ENCODE measurements around the gene TMEM116. TPM values are rescaled to one million over a fixed set of nuclear protein-coding genes. Genes with fewer than 3 reads are reported as not detected.
"Not testable (repeated sequence)": the region's sequence is repeated elsewhere in the genome, so short reads cannot be mapped to it uniquely, and the experiment has no call there.

The TMEM116 gene
- 10 to 100 TPM in 1 of 2 experiments, 1 to 10 TPM in 1; 9.8 to 10.8 TPM for total RNA-seq

DNA sequence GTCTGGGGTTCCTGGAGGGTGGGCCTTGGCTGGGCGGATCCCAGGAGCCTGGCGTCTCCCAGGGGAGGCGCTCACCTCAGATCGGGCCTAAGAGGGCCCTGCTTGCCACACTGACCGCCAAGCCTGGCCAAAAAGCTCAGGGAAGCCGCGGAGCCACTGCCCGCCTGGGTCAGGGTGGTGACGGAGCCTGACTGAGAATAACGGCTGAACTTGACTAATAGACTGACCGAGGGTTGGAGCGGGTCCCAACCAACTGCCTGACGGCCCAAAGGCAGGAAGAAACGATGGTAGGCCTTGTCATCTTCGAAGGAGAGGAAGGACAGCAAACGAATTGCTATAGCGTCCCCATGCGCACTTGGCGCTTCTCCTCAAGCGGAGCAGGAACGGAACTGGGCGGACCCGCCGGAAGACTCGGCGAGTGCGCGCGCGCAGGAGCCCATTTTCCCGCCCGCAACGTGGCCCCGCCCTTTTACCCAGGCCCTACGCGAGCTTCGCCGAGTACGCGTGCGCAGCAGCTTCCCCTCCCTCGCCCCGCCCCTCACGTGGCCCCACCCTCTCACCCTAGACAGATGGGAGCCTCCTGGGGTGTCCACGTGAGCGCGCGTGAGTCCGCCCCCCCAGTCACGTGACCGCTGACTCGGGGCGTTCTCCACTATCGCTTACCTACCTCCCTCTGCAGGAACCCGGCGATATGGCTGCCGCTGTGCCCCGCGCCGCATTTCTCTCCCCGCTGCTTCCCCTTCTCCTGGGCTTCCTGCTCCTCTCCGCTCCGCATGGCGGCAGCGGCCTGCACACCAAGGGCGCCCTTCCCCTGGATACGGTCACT is at the start of gene TMEM116, which contains the start of gene ERP29:
TMEM116 (minus strand) TSS at position 391 of the 826 bp plus-strand sequence. CDS start 7,895 bp downstream, outside the sequence.
ERP29 (plus strand) TSS at position 652 of the 826 bp plus-strand sequence; CDS start at position 692, 40 bp downstream.
- POLR2A ChIA-PET: interaction anchor here (0.7 to 2.7 kb wide), 11 partner anchors 10 to 583 kb away, joined by 3 to 11 read pairs (median 5); partner anchors contain the start of genes NAA25 and TRAFD1

DNA sequence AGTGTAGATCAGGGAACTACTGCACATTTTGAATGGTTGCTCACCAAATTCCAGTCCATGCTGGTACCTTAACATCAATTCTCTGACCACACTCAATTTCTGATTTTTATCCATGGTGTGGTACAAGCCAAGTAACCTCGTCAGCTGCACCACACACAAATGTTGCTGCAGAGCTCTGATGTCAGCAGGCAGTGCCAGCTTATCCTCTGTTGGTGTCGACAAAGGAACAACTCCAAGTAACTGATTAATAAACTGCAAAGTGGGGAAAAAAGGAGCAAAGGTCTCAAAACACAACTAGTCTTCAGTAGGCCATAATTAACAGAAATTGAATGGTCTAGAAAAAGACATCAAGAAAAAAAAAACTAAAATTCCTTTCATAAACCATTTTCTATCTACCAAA is 48.2 kb upstream of the TMEM116 start:
- POLR2A ChIA-PET: interaction anchor here (0.7 kb wide), 1 partner anchor 344 kb away, joined by 3 read pairs; no protein-coding TSS in a partner anchor
- CTCF ChIA-PET: no interaction called here

More for the DNA sequence above, at the start of gene TMEM116, which contains the start of gene ERP29:
- CTCF ChIA-PET: interaction anchor here (1.2 to 3.9 kb wide), 6 partner anchors 12 to 85 kb away, joined by 3 to 12 read pairs (median 4); no protein-coding TSS in a partner anchor

DNA sequence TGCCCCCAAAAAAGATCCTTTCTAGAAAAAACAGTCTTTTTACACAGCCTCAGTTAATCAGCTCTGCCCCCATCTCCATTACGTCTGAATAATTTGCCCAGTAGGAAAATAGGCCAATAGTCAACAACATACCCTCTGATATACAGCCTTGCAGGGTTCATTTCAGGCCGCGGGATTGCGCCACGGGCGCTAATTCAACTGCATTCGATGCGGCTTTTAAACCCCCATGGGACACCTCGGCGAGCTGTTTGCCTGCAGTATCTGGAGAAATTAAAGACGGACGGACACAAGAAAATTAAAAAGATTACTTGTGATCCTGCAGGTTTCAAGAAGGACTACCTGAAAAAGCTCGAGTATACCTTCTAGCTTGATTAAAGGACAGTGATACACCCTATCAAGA is 36.4 kb upstream of the TMEM116 start:
- POLR2A ChIA-PET: no interaction called here
- CTCF ChIA-PET: no interaction called here

DNA sequence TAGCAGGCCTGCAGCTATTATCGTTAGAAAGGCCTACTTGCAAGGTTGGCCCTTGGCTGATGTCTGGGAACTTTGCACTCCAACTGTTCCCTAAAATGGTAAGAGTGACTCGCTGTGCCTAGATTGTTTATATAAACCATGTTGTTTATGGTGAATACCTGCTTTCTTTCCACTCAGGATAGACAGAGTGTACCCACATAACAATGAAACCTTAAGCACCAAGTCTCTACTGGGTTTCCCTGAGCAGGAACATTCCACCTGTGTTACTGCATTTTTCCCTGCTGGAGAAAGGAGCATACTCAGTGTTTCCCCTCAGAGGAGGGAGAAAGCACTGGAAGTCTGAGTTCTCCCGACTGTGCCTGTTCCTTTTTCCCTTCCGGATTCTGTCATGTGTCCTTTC is 33.0 kb upstream of the TMEM116 start:
- ChIA-PET POLR2A (no interaction called here), CTCF (no interaction called here)

DNA sequence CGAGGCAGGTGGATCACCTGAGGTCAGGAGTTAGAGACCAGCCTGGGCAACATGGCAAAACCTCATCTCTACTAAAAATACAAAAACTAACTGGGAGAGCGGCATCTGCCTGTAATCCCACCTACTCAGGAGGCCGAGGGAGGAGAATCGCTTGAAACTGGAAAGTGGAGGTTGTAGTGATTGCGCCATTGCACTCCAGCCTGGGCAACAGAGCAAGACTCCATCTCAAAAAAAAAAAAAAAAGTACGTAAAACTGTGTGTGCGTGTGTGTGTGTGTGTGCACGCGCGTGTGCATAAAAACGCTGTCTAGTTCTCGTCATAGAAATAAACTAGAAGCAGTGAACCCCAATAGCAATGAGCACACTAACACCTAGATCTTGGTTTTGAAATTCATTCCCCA is 23.6 kb upstream of the TMEM116 start:
- CTCF ChIA-PET, POLR2A ChIA-PET: not testable (repeated sequence)

DNA sequence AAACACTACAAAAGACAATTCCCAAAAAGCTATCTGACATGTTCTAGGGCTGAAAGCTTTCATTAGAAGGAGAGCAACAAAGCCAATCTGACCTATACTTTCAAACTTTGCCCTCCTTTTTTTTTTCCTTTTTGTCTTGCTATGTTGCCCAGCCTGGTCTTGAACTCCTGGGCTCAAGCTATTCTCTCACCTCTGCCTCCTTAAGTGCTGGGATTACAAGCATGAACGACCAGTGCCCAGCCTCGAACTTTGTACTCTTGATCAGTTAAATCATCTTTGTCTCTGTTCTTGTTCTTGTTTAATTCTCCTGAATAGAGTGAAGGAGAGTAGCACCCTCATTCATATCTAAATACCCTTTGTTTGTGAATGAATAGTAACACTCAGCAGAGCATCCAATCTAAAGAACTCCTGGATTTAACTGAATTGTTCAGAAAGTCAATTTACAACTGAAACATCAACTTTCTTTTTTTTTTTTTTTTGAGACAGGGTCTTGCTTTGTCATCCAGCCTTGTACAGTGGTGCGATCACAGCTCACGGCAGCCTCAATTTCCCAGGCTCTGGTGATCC is 22.3 kb upstream of the TMEM116 start:
- POLR2A ChIA-PET: no interaction called here
- CTCF ChIA-PET: no interaction called here

DNA sequence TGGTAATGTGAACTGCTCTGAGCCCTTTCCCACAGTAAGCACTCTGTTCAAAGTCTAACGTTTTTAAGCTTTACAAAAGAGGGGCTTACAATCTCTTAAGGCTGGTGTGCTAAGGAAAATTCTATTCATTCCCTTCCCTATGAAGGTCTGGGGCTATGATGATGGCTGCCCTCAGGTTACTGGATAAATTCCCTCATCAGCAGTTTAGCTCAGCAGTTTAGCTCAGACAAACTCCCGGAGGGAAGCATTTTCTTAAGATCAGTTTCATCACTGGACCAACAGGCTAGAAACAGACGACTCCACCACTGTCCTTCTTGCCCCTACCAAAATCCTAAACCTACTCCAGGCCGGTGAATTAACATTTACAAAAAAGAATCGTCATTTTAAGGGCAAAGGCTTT is 19.3 kb upstream of the TMEM116 start:
- ChIA-PET POLR2A (no interaction called here), CTCF (no interaction called here)

DNA sequence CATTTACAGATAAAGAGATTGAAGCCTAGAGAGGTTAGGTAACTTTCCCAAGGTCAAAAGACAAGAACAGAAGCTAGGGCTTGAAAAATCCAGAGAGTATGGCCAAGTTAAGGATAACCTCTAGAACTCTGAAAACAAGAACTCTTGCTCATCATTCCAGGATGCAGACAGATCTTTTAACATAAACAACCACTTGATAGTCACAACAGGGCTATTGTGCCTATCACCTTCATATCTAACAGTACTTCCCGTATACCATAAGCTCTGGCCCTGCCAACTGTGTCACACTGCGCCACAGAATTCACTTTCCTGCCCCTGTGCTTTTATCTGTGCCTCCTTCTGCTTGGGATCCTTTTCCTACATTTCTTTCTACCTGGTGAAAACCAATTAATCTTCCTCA is 18.5 kb upstream of the TMEM116 start:
- CTCF ChIA-PET: no interaction called here

DNA sequence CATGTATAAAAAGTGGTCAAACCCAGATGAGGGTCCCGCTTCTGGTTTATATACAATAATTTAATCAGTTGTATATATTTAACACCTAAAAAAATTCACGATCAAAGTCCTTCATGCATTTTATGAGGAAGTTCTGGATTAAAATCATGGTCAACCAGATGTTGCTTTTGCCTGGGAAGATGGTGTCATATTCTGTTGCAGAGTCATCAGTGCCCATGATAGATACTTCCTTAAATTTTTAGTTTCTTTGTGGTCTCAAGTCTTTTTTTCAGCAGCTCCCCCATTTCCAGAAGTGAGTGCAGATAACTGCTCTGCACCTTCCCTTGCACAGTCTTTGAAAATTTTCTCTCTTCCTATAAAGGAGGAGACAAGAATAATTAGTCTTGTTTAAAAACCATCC is 16.3 kb upstream of the TMEM116 start:
- POLR2A ChIA-PET: interaction anchor here (1.0 kb wide), 1 partner anchor 9 kb away, joined by 4 read pairs; no protein-coding TSS in a partner anchor

More for the DNA sequence above, 18.5 kb upstream of the TMEM116 start:
- POLR2A ChIA-PET: no interaction called here

DNA sequence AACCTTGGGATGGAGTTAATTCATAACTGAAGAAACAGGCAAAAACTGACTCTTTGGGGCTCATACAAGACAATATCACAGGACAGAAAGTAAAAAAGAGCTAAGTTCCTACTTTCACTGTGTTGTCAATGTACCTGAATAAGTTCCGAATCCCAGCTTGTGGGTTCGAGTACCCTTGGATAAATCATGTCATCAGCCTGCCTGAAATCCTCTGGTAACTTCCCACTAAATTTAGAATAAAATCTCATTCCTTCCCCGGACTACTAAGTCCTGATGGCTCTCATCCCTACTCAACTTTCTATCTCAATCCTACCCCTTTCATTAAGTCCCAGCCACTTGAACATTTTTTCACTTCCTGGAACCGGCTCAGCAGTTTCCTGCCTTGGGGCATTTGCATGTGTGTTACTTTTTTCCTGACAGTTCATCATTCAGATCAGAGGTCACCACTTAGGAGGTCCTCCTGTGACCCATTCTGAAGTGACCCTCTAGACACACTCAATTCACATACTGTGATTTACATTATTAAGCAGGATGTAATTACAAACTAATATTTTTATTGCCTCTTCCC is 12.9 kb upstream of the TMEM116 start:
- CTCF ChIA-PET: interaction anchor here (0.6 kb wide), 1 partner anchor 9 kb away, joined by 3 read pairs; no protein-coding TSS in a partner anchor
- POLR2A ChIA-PET: no interaction called here

More for the DNA sequence above, 16.3 kb upstream of the TMEM116 start:
- CTCF ChIA-PET: interaction anchor here (1.2 kb wide), 1 partner anchor 9 kb away, joined by 3 read pairs; no protein-coding TSS in a partner anchor

DNA sequence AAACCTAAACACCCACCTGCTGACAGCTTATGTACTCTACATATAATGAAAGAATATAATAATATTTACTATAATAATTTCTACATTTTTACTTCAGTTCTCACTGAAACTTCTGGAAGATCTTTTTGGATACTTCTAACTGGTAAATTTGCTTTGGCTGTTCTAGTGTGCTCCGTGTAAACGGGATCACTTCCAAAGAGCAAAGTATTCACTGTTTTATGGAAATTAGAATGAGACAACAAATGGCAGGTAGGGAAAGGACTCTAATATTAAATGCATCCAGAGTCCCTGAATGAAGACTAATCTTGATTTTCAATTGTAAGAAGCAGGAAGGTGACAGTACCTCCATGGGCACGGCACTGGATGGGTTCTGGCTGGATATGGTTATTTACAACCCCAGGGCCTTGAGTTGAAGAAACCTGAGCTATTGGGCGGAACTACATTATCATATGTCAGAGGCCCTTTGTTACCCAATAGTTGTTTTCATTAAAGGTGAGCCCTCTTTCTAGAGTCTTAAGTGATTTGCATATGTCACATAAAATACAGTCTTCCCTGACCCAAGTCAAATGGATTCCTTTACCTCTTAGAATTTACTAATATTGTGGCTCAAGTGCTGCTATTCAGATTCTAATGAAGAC is 10.9 kb upstream of the TMEM116 start:
- ChIA-PET POLR2A (no interaction called here), CTCF (interaction anchor here (0.9 to 1.3 kb wide), 2 partner anchors 9 to 18 kb away, joined by 4 read pairs; no protein-coding TSS in a partner anchor)

DNA sequence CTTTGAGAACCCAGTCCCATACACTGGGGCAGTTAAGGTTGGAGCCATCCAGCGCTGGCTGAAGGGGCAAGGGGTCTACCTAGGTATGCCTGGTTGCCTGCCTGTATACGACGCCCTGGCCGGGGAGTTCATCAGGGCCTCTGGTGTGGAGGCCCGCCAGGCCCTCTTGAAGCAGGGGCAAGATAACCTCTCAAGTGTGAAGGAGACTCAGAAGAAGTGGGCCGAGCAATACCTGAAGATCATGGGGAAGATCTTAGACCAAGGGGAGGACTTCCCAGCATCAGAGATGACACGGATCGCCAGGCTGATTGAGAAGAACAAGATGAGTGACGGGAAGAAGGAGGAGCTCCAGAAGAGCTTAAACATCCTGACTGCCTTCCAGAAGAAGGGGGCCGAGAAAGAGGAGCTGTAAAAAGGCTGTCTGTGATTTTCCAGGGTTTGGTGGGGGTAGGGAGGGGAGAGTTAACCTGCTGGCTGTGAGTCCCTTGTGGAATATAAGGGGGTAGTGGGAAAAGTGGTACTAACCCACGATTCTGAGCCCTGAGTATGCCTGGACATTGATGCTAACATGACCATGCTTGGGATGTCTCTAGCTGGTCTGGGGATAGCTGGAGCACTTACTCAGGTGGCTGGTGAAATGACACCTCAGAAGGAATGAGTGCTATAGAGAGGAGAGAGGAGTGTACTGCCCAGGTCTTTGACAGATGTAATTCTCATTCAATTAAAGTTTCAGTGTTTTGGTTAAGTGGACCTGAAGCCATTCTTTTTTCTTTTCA is 9.5 kb upstream of the TMEM116 start:
- CTCF ChIA-PET: interaction anchor here (0.9 to 1.4 kb wide), 3 partner anchors 17 to 29 kb away, joined by 3 to 4 read pairs (median 3); no protein-coding TSS in a partner anchor
- POLR2A ChIA-PET: interaction anchor here (1.5 kb wide), 1 partner anchor 8 kb away, joined by 4 read pairs; no protein-coding TSS in a partner anchor

DNA sequence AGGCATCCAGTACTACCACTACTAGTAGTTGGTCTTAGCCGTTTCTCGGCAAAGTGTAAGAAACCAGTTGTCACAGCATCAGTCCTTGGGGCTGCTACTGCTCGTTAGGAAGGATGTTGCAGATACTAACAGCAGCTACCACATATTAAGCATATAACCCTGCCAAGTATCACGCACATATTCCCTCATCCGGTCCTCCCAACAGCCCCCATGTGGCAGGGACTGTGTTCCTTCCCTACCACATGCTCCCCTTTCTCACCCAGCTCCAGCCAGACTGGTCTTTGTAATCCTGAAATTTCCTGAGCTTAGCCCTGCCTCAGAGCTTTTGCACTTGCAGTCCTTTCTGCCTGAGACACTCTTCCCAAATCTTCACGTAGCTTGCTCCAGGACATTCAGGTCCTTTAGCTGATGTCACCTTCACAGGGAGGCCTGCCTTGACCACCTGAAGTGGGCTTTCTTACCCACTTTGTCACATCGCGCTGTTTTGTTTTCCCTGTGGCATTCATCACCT is 8.0 kb upstream of the TMEM116 start:
- ChIA-PET CTCF (interaction anchor here (1.4 kb wide), 2 partner anchors 9 to 28 kb away, joined by 3 read pairs; no protein-coding TSS in a partner anchor), POLR2A (no interaction called here)

DNA sequence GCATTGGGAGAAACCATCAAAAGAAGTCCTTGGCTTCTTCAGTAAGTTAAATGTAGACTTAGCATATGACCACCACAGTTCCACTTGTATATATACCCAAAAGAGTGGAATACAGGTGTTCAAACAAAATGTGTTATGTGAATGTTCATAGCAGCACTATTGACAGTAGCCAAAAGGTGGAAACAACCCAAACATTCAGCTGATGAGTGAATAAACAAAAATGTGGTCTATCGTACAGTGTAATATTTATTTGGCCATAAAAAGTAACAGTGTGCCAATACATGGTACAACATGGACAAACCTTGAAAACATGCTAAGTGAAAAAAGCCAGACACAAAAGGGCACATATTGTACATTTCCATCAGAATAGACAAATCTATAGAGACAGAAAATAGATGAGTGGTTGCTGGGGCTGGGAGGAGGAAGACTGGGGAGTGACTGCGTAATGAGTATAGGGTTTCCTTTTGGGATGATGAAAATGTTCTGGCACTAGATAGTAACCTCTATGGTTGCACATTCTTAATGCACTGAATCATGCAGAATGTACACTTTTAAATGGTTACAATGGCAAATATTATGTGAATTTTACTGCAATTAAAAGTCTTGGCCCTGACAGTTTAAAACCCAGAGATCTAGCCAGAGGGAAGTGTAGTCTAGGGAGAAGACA is 5.7 kb upstream of the TMEM116 start:
- POLR2A ChIA-PET: no interaction called here
- CTCF ChIA-PET: no interaction called here

DNA sequence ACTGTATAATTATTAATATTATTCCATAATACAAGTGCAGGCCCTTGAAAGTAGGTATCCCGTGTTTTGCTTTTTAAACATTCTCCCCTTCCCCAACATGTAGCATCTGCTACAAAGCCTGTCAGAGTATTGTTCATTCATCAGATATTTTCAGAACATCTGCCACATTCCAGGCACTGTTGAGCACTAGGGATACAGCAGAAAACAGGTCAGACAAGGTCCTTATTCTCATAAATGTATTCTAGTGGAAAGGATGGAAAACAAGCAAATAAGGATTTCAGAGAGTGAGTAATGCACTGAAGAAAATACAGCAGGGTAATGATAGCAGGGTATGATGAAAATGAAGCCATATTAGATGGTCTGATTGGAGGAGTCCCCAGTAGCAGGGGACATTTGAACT is 4.1 kb upstream of the TMEM116 start:
- ChIA-PET CTCF (interaction anchor here (0.7 kb wide), 2 partner anchors 8 to 1133 kb away, joined by 3 read pairs; partner anchors contain the start of gene CFAP73), POLR2A (interaction anchor here (0.6 kb wide), 1 partner anchor 92 kb away, joined by 3 read pairs; no protein-coding TSS in a partner anchor)

DNA sequence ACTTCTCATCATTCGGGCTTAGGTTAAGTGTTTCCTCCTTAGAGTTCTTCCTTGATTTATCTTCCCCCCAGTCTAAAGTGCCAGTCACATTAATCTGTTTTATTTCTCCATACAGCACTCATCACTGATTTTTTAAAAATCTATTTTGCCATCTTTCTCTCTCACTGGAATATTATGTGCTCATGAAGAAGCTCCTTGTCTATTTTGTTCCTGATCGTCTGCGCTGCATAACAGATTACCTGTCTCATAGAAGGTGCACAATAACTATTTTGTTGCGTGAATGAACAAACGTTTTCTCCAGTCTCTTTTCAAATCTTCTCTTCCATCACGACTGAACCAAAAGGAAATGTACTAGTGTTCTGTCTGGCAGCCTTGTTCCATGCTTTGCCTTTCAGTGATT is 3.0 kb upstream of the TMEM116 start:
- CTCF ChIA-PET: interaction anchor here (0.6 to 0.7 kb wide), 2 partner anchors 70 to 1560 kb away, joined by 3 to 6 read pairs; no protein-coding TSS in a partner anchor
- POLR2A ChIA-PET: no interaction called here

DNA sequence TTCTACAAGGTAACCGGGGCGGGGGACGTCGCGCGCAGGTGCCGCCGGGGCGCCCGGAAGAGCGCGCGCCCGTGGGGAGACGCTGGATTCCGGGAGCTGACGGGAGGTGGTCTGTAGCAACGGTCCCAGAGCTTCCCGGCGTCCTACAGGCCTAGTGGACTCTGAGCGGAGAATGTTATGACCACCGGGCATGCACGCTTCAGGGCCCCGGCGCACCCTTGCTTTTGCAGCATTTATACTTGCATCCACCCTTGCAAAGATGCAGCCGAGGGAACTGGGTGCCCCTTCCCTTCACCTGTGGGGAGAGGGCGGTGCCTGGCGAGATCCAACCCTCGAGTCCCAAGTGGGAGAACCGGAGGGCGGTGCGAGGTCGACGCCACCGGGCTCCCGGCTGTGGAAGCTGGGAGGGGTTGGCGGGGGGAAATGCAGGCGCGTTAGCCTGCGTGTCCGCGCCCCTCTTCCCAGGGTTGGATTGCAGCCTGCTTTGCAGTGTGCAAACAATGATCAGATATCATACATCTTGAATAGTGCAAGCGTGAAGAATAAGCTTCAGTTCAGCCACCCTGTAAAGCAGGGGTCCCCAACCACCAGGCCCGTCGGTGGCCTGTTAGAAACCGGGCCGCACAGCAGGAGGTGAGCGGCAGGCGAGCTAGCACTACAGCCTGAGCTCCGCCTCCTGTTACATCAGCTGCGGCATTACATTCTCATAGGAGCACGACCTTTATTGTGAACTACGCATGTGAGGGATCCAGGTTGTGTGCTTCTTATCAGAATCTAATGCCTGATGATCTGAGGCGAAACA is 837 bp upstream of the TMEM116 start:
- POLR2A ChIA-PET: interaction anchor here (0.5 to 2.7 kb wide), 13 partner anchors 9 to 584 kb away, joined by 3 to 11 read pairs (median 4); partner anchors contain the start of genes MAPKAPK5, NAA25 and TRAFD1
- CTCF ChIA-PET: interaction anchor here (0.6 to 3.9 kb wide), 12 partner anchors 10 to 84 kb away, joined by 3 to 12 read pairs (median 4); no protein-coding TSS in a partner anchor
